Jurkat, Clone E6-1 (cell line): Measurements from ENCODE around the gene LMLN.
"Not testable (repeated sequence)": the region's sequence is repeated elsewhere in the genome, so short reads cannot be mapped to it uniquely, and the experiment has no call there.

Experiments used
- DNase-seq: peaks from one replicate; pipeline ENCODE4 v3.0.0-alpha.2; 2011; ENCODE audit warnings: low read depth, low spot score
- H3K4me3 ChIP-seq: 2 replicates; pipeline ENCODE4 v1.5.1; 2011; ENCODE audit warnings: mild to moderate bottlenecking, low read length, control low read depth, moderate library complexity

Gene LMLN

GRCh38 chr3:197953881-197954280, 6.1 kb upstream of the LMLN start:
- no peak overlapping the region for H3K4me3 ChIP-seq
- no peak for DNase-seq

- DNase-seq = no peak
- no peak overlapping the region for H3K4me3 ChIP-seq
These were observed 4.0 kb upstream of the LMLN start for GRCh38 chr3:197955892-197956477.

GRCh38 chr3:197956626-197956988, 3.4 kb upstream of the LMLN start:
- no peak for DNase-seq
- H3K4me3 ChIP-seq = no peak overlapping the region

- no peak overlapping the region for H3K4me3 ChIP-seq
These were observed 2.3 kb upstream of the LMLN start for GRCh38 chr3:197957790-197958133.

GRCh38 chr3:197958346-197958745, 1.7 kb upstream of the LMLN start:
- DNase-seq = no peak
- H3K4me3 ChIP-seq = no peak overlapping the region

More at GRCh38 chr3:197957790-197958133, 2.3 kb upstream of the LMLN start:
- DNase-seq = no peak

- DNase-seq = not testable (repeated sequence)
- peak overlapping the region; percentile 88 for H3K4me3 ChIP-seq
These were observed 1.2 kb upstream of the LMLN start for GRCh38 chr3:197958848-197959247.

GRCh38 chr3:197959500-197959890, 522 bp upstream of the LMLN start:
- no peak for DNase-seq
- peak overlapping the region; percentile 88 for H3K4me3 ChIP-seq

- DNase-seq = no peak
These were observed 921 bp downstream of the LMLN start for GRCh38 chr3:197960694-197961581.

GRCh38 chr3:197961582-197961945, 1.5 kb downstream of the LMLN start:
- peak overlapping the region; percentile 88 for H3K4me3 ChIP-seq
- no peak for DNase-seq

More at GRCh38 chr3:197960694-197961581, 921 bp downstream of the LMLN start:
- H3K4me3 ChIP-seq = peak overlapping the region; percentile 88

GRCh38 chr3:197963019-197963637, 3.1 kb downstream of the LMLN start:
- no peak overlapping the region for H3K4me3 ChIP-seq
- DNase-seq = no peak

GRCh38 chr3:197967337-197967989, 7.4 kb downstream of the LMLN start:
- not testable (repeated sequence) for DNase-seq, H3K4me3 ChIP-seq

- DNase-seq = no peak
- H3K4me3 ChIP-seq = no peak overlapping the region
These were observed 10.6 kb downstream of the LMLN start for GRCh38 chr3:197970588-197970987.

- H3K4me3 ChIP-seq = no peak overlapping the region
- DNase-seq = no peak
These were observed 14.0 kb downstream of the LMLN start for GRCh38 chr3:197974016-197974415.

- no peak overlapping the region for H3K4me3 ChIP-seq
- no peak for DNase-seq
These were observed 15.3 kb downstream of the LMLN start for GRCh38 chr3:197975311-197975710.

- DNase-seq = peak; percentile 31
- H3K4me3 ChIP-seq = no peak overlapping the region
These were observed 23.1 kb downstream of the LMLN start for GRCh38 chr3:197983076-197983475.

GRCh38 chr3:197989651-197990050, 29.6 kb downstream of the LMLN start:
- no peak overlapping the region for H3K4me3 ChIP-seq
- no peak for DNase-seq

GRCh38 chr3:197994736-197995135, 34.7 kb downstream of the LMLN start:
- DNase-seq = no peak

GRCh38 chr3:197996855-197997254, 36.8 kb downstream of the LMLN start:
- H3K4me3 ChIP-seq = no peak overlapping the region
- no peak for DNase-seq

More at GRCh38 chr3:197994736-197995135, 34.7 kb downstream of the LMLN start:
- no peak overlapping the region for H3K4me3 ChIP-seq

- DNase-seq = no peak
- H3K4me3 ChIP-seq = no peak overlapping the region
These were observed 37.9 kb downstream of the LMLN start for GRCh38 chr3:197997936-197998335.

- DNase-seq = no peak
- no peak overlapping the region for H3K4me3 ChIP-seq
These were observed 57.1 kb downstream of the LMLN start for GRCh38 chr3:198017090-198017489.
